Erythroblast (primary cell): ENCODE results near the gene SLCO4C1.

Experiments
- GATA1 ChIP-seq: IDR thresholded peaks from 2 replicates; pipeline ENCODE4 v1.6.1; 2011; ENCODE audit warnings: low read depth, mild to moderate bottlenecking, control low read depth, low read length, moderate library complexity
- POLR2A ChIP-seq: IDR thresholded peaks from 2 replicates; pipeline ENCODE4 v1.6.1; 2011; ENCODE audit warnings: mild to moderate bottlenecking, low read length

DNA sequence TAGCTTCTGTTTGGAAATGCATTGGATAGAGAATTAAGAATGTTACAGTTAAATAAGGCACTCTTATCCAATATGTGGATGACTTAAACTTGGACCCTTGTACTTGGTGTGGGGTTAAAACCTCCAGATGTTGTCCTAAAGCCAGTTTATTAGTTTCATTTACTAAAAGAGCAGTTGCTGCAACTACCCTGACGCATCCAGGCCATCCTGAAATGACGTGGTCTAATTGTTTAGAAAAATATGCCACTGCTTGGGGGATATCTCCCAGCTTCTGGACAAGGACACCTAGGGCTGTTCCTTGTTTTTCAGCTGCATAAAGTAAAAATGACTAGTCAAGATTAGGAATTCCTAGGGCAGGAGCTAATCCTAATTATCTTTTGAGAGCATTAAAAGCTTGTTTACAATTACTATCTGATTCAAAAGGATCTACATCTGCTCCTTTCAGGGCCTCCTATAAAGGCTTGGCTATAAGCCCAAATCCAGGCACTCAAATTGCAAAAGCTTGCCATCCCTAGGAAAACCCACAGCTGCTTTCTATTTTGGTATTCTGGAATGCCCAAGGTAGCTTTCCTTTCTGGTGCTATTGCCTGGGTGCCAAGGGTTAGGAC is 45.7 kb upstream of the SLCO4C1 start:
- TF ChIP-seq POLR2A (no peak), GATA1 (no peak)
